ENCODE results near the gene GSG1L2. TPM values are rescaled to one million over a fixed set of nuclear protein-coding genes. Genes with fewer than 3 reads are reported as not detected.
"Not testable (repeated sequence)": the region's sequence is repeated elsewhere in the genome, so short reads cannot be mapped to it uniquely, and the experiment has no call there.

Gene GSG1L2
- polyA plus RNA-seq, 1 donor from 2014 or later, result not detected

GRCh38 chr17:9784544-9784943, 37.3 kb downstream of the GSG1L2 start:
- H3K4me1 Mint-ChIP-seq, result no peaks in the 10 kb centered on the region
- peaks cover 4% of the 10 kb centered on the region for H3K27me3 Mint-ChIP-seq
- H3K27ac Mint-ChIP-seq, result no peak overlapping the region
- no peaks in the 10 kb centered on the region for H3K36me3 Mint-ChIP-seq
- H3K4me3 Mint-ChIP-seq, result no peak overlapping the region
- H3K9me3 Mint-ChIP-seq, result no peaks in the 10 kb centered on the region

DNA sequence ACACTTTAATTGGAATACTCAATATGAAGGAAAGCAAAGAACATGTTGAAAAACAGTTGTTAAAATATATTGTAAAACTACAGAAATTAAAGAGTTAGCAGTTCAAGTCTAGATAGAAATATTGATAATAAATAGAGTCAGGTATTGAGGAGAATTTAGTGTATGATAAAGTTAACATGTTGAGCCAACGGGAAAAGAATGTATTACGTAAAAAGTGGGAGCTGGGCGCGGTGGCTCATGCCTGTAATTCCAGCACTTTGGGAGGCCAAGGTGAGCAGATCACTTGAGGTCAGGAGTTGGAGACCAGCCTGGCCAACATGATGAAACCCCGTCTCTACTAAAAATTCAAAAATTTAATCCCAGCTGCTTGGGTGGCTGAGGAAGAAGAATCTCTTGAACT, 38.4 kb downstream of the GSG1L2 start:
- H3K4me1 Mint-ChIP-seq, H3K27me3 Mint-ChIP-seq, H3K9me3 Mint-ChIP-seq, H3K36me3 Mint-ChIP-seq, H3K27ac Mint-ChIP-seq, H3K4me3 Mint-ChIP-seq: not testable (repeated sequence)

GRCh38 chr17:9783050-9783449, 38.8 kb downstream of the GSG1L2 start:
- Mint-ChIP-seq H3K27me3 (peaks cover 2% of the 10 kb centered on the region), H3K36me3 (no peaks in the 10 kb centered on the region), H3K4me1 (no peaks in the 10 kb centered on the region), H3K4me3 (no peak overlapping the region), H3K9me3 (no peaks in the 10 kb centered on the region), H3K27ac (no peak overlapping the region)

GRCh38 chr17:9780552-9780951, 41.3 kb downstream of the GSG1L2 start:
- Mint-ChIP-seq H3K36me3 (peaks cover 2% of the 10 kb centered on the region), H3K27ac (no peak overlapping the region), H3K4me1 (no peaks in the 10 kb centered on the region), H3K4me3 (no peak overlapping the region), H3K27me3 (peaks cover 2% of the 10 kb centered on the region), H3K9me3 (peaks cover 0 to 3% (median 2%) of the 10 kb centered on the region in 3 donors)

DNA sequence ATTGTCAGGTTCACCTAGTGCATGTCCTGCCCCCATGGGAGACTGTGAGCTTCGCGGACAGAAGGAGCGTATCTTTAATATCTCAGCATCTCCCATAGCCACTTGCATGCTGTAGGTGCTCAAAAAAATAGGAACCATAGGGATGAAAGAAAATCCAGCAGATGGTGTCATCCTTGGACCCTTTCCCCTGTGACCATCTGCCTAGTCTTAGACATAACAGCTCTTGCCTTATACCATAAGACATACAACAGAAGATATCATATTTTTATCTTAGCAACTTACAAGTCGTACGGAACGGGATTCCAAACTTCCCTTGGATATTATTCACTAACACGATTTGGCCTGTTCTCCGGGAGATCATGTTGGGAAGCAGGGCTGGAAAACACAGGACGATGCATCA, 45.0 kb downstream of the GSG1L2 start:
- Mint-ChIP-seq H3K27ac (no peak overlapping the region), H3K27me3 (peaks cover 2% of the 10 kb centered on the region), H3K4me3 (no peak overlapping the region), H3K9me3 (peaks cover 0 to 3% (median 2%) of the 10 kb centered on the region in 3 donors), H3K4me1 (no peaks in the 10 kb centered on the region), H3K36me3 (peaks cover 2% of the 10 kb centered on the region)

GRCh38 chr17:9772658-9773057, 49.2 kb downstream of the GSG1L2 start:
- Mint-ChIP-seq H3K9me3 (peaks cover 0 to 3% (median 2%) of the 10 kb centered on the region in 3 donors), H3K4me1 (no peaks in the 10 kb centered on the region), H3K27me3 (peaks cover 6% of the 10 kb centered on the region), H3K36me3 (peaks cover 2% of the 10 kb centered on the region), H3K27ac (no peak overlapping the region), H3K4me3 (no peak overlapping the region)

- Mint-ChIP-seq H3K9me3 (no peaks in the 10 kb centered on the region), H3K27ac (no peak overlapping the region), H3K4me3 (no peak overlapping the region), H3K4me1 (no peaks in the 10 kb centered on the region), H3K36me3 (no peaks in the 10 kb centered on the region), H3K27me3 (peaks cover 6% of the 10 kb centered on the region)
Measured at GRCh38 chr17:9771465-9771864, 50.4 kb downstream of the GSG1L2 start.

GRCh38 chr17:9769036-9769695, 52.7 kb downstream of the GSG1L2 start:
- Mint-ChIP-seq H3K4me3 (no peak overlapping the region), H3K36me3 (no peaks in the 10 kb centered on the region), H3K27ac (no peak overlapping the region), H3K27me3 (peaks cover 6% of the 10 kb centered on the region), H3K4me1 (no peaks in the 10 kb centered on the region), H3K9me3 (no peaks in the 10 kb centered on the region)

- no peaks in the 10 kb centered on the region for H3K4me1 Mint-ChIP-seq
- H3K9me3 Mint-ChIP-seq, result no peaks in the 10 kb centered on the region
- peaks cover 7% of the 10 kb centered on the region for H3K27me3 Mint-ChIP-seq
- H3K27ac Mint-ChIP-seq, result no peak overlapping the region
- no peak overlapping the region for H3K4me3 Mint-ChIP-seq
- H3K36me3 Mint-ChIP-seq, result no peaks in the 10 kb centered on the region
Measured at GRCh38 chr17:9768381-9768934, 53.4 kb downstream of the GSG1L2 start.

DNA sequence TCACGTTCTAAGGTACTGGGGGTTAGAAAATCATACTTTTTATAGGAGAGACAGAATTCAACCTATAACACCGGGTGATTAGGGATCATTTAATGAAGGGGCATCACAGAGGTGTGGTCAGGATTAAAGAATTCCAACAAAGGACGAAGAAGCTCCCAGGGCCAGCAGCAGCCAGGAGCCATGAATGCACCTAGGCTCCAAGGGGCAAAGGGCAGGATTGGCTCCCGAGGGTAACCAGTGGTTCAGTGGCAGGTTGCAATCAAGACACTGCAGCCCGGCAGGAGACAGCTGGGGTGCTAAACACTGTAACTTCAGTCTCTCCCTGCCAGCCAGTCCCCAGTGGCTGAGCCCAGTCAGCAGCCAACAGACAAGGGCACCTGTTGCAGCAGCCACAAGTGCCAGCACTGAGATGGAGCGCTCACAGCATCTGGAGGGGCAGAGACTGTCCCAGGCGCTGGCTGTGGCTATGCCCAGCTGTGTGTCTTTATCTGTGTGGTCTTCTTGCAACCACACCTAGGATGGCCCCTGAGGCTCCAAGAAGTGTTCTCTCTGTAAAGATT, 54.4 kb downstream of the GSG1L2 start:
- Mint-ChIP-seq H3K4me3 (no peak overlapping the region), H3K9me3 (no peaks in the 10 kb centered on the region), H3K4me1 (no peaks in the 10 kb centered on the region), H3K27me3 (peaks cover 7% of the 10 kb centered on the region), H3K36me3 (no peaks in the 10 kb centered on the region), H3K27ac (no peak overlapping the region)

GRCh38 chr17:9766970-9767369, 54.9 kb downstream of the GSG1L2 start:
- no peaks in the 10 kb centered on the region for H3K36me3 Mint-ChIP-seq
- peaks cover 7% of the 10 kb centered on the region for H3K27me3 Mint-ChIP-seq
- no peaks in the 10 kb centered on the region for H3K4me1 Mint-ChIP-seq
- H3K27ac Mint-ChIP-seq, result no peak overlapping the region
- no peaks in the 10 kb centered on the region for H3K9me3 Mint-ChIP-seq
- H3K4me3 Mint-ChIP-seq, result no peak overlapping the region

DNA sequence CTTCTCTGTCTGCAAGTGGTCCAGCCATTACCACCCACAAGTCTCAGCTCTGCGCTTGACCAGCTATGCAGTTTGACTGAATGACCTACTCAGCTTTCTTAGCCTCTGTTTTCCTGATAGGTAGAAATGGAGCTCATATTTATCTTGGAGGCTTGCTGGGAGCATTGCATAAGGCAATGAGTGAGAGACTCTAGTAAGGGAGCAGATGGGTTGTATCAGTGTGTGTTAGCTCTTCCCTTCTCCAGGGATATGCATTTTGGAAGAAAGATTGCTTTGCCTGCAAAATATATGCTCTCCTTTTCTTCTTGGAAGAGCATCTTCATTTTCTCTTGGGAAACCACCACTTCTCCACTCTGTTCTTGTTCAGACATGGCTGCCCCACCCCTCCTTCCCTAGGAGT, 56.6 kb downstream of the GSG1L2 start:
- H3K36me3 Mint-ChIP-seq, result no peaks in the 10 kb centered on the region
- H3K27ac Mint-ChIP-seq, result no peak overlapping the region
- peaks cover 6% of the 10 kb centered on the region for H3K27me3 Mint-ChIP-seq
- no peak overlapping the region for H3K4me3 Mint-ChIP-seq
- no peaks in the 10 kb centered on the region for H3K4me1 Mint-ChIP-seq
- no peaks in the 10 kb centered on the region for H3K9me3 Mint-ChIP-seq

DNA sequence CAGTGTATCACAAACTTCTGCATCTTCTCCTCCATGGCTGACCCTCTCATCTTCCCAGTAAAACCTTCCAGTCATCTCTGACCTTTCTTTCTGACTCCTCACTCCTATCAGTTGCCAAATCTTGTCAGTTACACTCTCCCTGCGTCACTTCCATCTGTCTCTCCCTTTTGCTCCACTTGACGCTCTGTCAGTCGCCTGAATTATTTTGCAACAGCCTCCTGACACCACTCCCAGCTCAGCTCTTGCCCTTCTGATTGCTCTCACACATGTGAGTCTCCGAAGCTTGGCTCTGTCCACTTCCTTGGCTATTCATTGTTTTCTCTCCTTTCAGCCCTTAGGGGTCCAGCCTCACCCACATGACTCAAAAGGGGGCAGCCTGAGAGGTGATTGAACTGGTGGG, 58.2 kb downstream of the GSG1L2 start:
- Mint-ChIP-seq H3K4me1 (no peaks in the 10 kb centered on the region), H3K4me3 (no peak overlapping the region), H3K36me3 (no peaks in the 10 kb centered on the region), H3K27ac (no peak overlapping the region), H3K27me3 (peaks cover 6% of the 10 kb centered on the region), H3K9me3 (no peaks in the 10 kb centered on the region)

- Mint-ChIP-seq H3K36me3 (peaks cover 1% of the 10 kb centered on the region), H3K4me3 (no peak overlapping the region), H3K27me3 (peaks cover 5% of the 10 kb centered on the region), H3K4me1 (no peaks in the 10 kb centered on the region), H3K27ac (no peak overlapping the region), H3K9me3 (no peaks in the 10 kb centered on the region)
Measured at GRCh38 chr17:9760266-9760665, 61.6 kb downstream of the GSG1L2 start.

GRCh38 chr17:9755083-9755482, 66.8 kb downstream of the GSG1L2 start:
- no peak overlapping the region for H3K27ac Mint-ChIP-seq
- H3K27me3 Mint-ChIP-seq, result peaks cover 17% of the 10 kb centered on the region
- no peaks in the 10 kb centered on the region for H3K4me1 Mint-ChIP-seq
- H3K9me3 Mint-ChIP-seq, result peaks cover under 1 to 2% (median 2%) of the 10 kb centered on the region in 3 donors
- peaks cover 1% of the 10 kb centered on the region for H3K36me3 Mint-ChIP-seq
- no peak overlapping the region for H3K4me3 Mint-ChIP-seq
